Effector memory CD8-positive, alpha-beta T cell (primary cell): ENCODE measurements around the gene TBC1D5.
"Not testable (repeated sequence)": the region's sequence is repeated elsewhere in the genome, so short reads cannot be mapped to it uniquely, and the experiment has no call there.

Source experiments
- ATAC-seq: fragments of 150-1000 bp; cut with Tn5 transposase; replicated peaks from 2 replicates; pipeline ENCODE4 v1.10.0; 2021; ENCODE audit warnings: mild to moderate bottlenecking, moderate library complexity
- DNase-seq, 3 experiments: peaks; one replicate each; pipeline ENCODE4 v3.0.0; 2021
- H3K27ac Mint-ChIP-seq, 2 donors: one replicate each; pipeline ENCODE4 v1.8.0; 2022; ENCODE audit warnings: mild to moderate bottlenecking in 2 of 2, mixed read lengths in 2 of 2, moderate library complexity in 2 of 2
- H3K27me3 Mint-ChIP-seq, 2 donors: one replicate each; pipeline ENCODE4 v1.8.0; 2022; ENCODE audit warnings: mixed read lengths in 2 of 2
- H3K36me3 Mint-ChIP-seq: one replicate; pipeline ENCODE4 v1.8.0; 2022; ENCODE audit warnings: mild to moderate bottlenecking, moderate library complexity, mixed read lengths; ENCODE audit not compliant: insufficient read depth
- H3K4me1 Mint-ChIP-seq, 2 donors: one replicate each; pipeline ENCODE4 v1.8.0; 2022; ENCODE audit warnings: low read depth in 2 of 2, mixed read lengths in 2 of 2
- H3K4me3 Mint-ChIP-seq, 2 donors: one replicate each; pipeline ENCODE4 v1.8.0; 2022; ENCODE audit warnings: mild to moderate bottlenecking in 2 of 2, mixed read lengths in 2 of 2, moderate library complexity in 2 of 2
- H3K9me3 Mint-ChIP-seq, 2 donors: one replicate each; pipeline ENCODE4 v1.8.0; 2022; ENCODE audit warnings: mixed read lengths in 2 of 2

The TBC1D5 gene

DNA sequence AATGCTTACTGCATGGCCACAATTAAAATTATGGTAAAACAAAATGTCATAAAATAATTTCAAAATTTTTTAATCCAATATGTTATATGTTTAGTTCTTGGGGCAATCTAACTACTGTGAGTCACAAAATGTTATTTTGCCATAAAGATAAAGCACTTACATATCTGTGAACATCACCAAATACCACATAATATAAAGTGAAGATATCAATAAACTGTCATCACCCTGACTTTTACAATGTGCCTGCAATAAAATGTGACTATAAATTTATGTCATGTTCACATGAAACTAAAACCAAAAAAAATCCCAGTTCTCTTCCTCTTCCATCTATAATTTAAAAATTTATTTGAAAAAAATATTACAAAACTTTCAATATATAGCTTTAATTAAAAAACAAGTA, 191.8 kb downstream of the TBC1D5 start:
- ATAC-seq (no peak), DNase-seq (no peak)
- Mint-ChIP-seq H3K27ac (no peak overlapping the region), H3K4me3 (no peak overlapping the region), H3K27me3 (no peaks in the 10 kb centered on the region), H3K9me3 (no peaks in the 10 kb centered on the region), H3K4me1 (peaks cover 0 to 3% of the 10 kb centered on the region in 2 donors), H3K36me3 (no peaks in the 10 kb centered on the region)

DNA sequence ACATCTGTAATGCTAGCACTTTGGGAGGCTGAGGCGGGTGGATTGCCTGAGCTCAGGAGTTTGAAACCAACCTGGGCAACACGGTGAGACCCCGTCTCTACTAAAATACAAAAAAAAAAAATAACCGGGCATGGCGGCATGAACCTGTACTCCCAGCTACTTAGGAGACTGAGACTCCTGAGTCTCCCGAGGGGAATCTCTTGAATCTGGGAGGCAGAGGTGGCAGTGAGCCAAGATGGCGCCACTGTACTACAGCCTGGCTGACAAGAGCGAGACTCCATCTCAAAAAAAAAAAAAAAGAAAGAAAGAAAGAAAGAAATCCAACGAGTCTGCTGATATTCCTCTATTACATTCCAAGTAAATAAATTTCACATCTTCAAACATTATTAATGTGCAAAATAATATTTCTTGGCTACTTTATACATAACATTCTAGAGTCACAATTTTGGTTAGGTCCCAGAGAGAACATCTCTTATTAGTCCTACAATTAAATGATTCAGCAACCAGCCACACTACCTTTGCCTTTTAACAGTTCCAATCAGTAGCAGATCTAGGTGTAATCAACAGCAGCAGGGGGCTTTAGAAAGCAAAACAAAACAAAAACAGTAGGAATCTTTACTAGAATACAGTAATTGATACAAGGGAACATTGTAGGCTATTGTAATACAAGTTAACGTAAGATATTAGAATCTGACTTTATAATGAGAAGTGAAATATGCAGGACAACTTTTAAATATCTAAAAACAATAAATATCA, 195.8 kb downstream of the TBC1D5 start:
- DNase-seq (no peak), ATAC-seq (no peak)
- H3K4me3 Mint-ChIP-seq: no peak overlapping the region
- H3K4me1 Mint-ChIP-seq: no peaks in the 10 kb centered on the region
- no peaks in the 10 kb centered on the region for H3K27me3 Mint-ChIP-seq
- peaks cover 3% of the 10 kb centered on the region for H3K36me3 Mint-ChIP-seq
- H3K27ac Mint-ChIP-seq: no peak overlapping the region
- no peaks in the 10 kb centered on the region for H3K9me3 Mint-ChIP-seq

DNA sequence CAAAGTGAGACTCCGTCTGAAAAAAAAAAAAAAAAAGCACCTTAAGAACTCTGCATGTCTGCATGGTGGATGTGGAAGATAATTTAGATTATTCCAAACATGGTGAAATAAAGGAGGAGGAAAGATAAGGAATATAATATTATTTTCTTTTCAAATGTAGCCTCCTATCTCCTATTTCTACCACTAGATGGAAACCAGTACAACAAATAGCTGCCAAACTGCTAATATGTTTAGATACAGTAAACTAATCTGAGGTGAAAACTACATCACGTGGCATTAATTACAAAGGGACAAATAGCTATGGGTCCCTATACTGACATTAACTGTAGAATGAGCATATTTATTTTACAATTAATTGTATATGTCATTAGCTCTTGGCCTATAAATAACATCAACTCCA, 197.8 kb downstream of the TBC1D5 start:
- DNase-seq (no peak), ATAC-seq (no peak)
- H3K9me3 Mint-ChIP-seq: no peaks in the 10 kb centered on the region
- no peak overlapping the region for H3K4me3 Mint-ChIP-seq
- H3K4me1 Mint-ChIP-seq: no peaks in the 10 kb centered on the region
- no peaks in the 10 kb centered on the region for H3K27me3 Mint-ChIP-seq
- H3K36me3 Mint-ChIP-seq: peaks cover 3% of the 10 kb centered on the region
- H3K27ac Mint-ChIP-seq: no peak overlapping the region

DNA sequence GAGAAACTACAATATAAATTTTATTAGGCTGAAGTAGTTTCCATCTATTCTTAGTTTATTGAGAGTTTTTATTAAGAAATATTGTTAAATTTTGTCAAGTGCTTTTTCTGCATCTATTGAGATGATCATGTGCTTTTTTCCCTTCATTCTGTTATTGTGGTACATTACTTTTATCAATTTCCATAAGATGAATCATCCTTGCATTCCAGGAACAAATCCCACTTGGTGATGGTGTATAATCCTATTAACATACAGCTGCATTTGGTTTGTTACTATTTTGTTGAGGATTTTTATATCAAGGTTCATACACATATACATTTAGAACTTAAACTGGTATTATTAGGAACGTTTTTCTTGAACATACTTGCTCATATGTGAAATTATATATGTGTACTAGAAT, 199.8 kb downstream of the TBC1D5 start:
- Mint-ChIP-seq H3K4me3 (no peak overlapping the region), H3K9me3 (no peaks in the 10 kb centered on the region), H3K4me1 (peaks cover 3% of the 10 kb centered on the region in 2 donors), H3K36me3 (peaks cover 3% of the 10 kb centered on the region), H3K27ac (no peak overlapping the region), H3K27me3 (no peaks in the 10 kb centered on the region)
- ATAC-seq (no peak), DNase-seq (no peak)

DNA sequence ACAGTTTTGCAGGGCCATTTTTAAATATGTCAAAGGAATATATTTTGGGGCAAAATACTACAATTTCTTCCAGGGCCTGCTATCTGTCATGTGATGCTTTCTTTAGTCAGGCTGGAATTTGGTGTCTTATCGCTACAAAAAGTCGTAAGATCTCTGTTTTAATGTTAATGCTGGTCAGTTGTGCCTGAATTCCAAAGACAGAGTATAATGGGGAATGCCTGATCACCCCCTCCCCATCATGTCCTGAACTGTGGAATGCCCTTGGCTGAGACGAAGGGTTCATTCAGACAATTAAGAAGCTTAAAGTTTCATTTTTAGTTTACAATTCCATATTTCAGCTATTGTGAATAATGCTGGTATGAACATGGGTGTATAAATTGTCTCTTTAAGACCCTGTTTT, 203.0 kb downstream of the TBC1D5 start:
- peaks cover 3 to 7% of the 10 kb centered on the region in 2 donors for H3K4me1 Mint-ChIP-seq
- no peak for DNase-seq
- peaks cover 3% of the 10 kb centered on the region for H3K36me3 Mint-ChIP-seq
- no peak overlapping the region for H3K27ac Mint-ChIP-seq
- no peak for ATAC-seq
- H3K27me3 Mint-ChIP-seq: no peaks in the 10 kb centered on the region
- H3K9me3 Mint-ChIP-seq: no peaks in the 10 kb centered on the region
- no peak overlapping the region for H3K4me3 Mint-ChIP-seq

DNA sequence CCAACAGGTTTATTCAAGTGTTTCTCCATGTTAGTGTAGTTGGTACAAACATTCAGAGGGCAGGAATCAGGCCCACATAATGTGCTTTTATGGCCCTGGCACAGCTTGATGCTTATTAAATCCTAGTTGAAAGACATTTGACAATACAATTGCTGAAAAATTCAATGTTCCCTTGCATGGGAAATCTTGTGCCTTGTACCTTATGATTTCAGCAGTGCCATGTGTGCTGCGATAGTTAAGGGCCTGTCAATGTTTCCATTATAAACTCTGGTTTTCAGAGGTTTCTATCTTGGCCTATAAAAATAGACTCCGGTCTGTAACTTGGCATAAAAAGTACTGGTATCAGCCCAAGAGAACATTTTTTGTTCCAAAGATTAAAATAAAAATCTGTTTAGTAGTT, 207.2 kb downstream of the TBC1D5 start:
- DNase-seq: no peak

DNA sequence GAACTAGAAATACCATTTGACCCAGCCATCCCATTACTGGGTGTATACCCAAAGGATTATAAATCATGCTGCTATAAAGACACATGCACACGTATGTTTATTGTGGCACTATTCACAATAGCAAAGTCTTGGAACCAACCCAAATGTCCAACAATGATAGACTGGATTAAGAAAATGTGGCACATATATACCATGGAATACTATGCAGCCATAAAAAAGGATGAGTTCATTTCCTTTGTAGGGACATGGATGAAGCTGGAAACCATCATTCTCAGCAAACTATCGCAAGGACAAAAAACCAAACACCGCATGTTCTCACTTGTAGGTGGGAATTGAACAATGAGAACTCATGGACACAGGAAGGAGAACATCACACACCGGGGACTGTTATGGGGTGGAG, 210.0 kb downstream of the TBC1D5 start:
- H3K36me3 Mint-ChIP-seq, DNase-seq, H3K4me3 Mint-ChIP-seq, H3K27me3 Mint-ChIP-seq, ATAC-seq, H3K27ac Mint-ChIP-seq, H3K9me3 Mint-ChIP-seq: not testable (repeated sequence)
- H3K4me1 Mint-ChIP-seq: peaks cover 7 to 17% of the 10 kb centered on the region in 2 donors

More for the DNA sequence above, 207.2 kb downstream of the TBC1D5 start:
- Mint-ChIP-seq H3K4me1 (peaks cover 3 to 10% of the 10 kb centered on the region in 2 donors), H3K36me3 (no peaks in the 10 kb centered on the region), H3K27ac (no peak overlapping the region), H3K9me3 (no peaks in the 10 kb centered on the region), H3K27me3 (no peaks in the 10 kb centered on the region), H3K4me3 (no peak overlapping the region)
- no peak for ATAC-seq

DNA sequence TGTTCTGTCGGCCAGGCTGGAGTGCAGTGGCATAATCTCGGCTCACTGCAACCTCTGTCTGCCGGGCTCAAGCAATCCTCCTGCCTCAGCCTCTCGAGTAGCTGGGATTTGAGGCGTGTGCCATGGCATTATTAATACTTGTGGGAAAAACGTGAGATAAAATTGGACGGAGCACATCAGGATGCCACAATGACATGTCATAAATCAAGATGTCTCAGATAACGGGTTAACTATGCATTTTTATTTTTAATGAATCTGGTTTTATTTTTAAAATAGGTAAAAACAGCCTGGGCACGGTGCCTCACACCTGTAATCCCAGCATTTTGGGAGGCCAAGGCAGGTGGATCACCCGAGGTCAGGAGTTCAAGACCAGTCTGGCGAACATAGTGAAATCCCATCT, 212.8 kb downstream of the TBC1D5 start:
- DNase-seq (no peak), ATAC-seq (no peak)
- H3K27me3 Mint-ChIP-seq: no peaks in the 10 kb centered on the region
- no peak overlapping the region for H3K27ac Mint-ChIP-seq
- H3K4me3 Mint-ChIP-seq: no peak overlapping the region
- peaks cover 7 to 22% of the 10 kb centered on the region in 2 donors for H3K4me1 Mint-ChIP-seq
- no peaks in the 10 kb centered on the region for H3K9me3 Mint-ChIP-seq
- no peaks in the 10 kb centered on the region for H3K36me3 Mint-ChIP-seq

DNA sequence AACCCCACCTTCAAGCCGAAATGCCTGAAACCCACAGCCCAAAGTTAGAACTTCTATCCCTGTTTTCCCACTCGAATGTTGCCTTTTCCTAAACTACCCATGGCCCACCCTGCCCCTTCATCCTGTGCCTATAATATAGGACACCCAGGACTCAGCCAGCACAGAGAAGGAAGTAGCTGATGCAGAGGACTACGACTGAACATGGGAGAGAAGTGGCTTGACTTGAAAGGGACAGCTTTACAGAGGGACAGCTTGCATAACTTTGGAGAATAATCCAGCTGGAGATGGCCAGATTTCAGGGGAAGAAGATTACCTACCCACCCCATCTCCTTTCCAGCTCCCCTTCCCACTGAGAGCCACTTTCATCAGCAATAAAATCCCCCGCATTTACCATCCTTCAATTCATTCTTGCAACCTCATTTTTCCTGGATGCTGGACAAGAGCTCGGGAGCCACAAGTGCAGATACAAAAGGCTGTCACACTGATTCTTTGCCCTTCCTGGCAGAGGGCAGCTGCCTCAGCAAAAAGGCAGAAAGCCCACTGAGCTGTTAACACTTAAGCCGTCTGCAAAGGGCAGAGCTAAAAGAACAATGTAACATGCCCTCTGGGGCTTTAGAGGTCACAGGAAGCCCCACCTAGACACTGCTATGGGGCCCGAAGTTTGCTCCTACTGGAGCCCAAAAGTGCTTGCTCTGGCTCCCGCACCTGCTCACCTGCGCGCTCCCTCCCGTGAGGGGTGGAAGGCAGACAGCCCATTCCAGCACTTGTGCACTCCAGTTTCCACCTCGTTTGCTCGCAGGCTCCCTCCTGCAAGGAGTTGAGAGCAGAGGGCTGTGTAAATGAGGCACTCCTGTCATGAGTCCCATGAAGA, 224.0 kb downstream of the TBC1D5 start:
- DNase-seq (no peak), ATAC-seq (no peak)
- peaks cover 18 to 39% of the 10 kb centered on the region in 2 donors for H3K4me1 Mint-ChIP-seq
- H3K27ac Mint-ChIP-seq: peak overlapping the region in 1 of 2 donors; percentile 48
- H3K27me3 Mint-ChIP-seq: no peaks in the 10 kb centered on the region
- no peak overlapping the region for H3K4me3 Mint-ChIP-seq
- no peaks in the 10 kb centered on the region for H3K36me3 Mint-ChIP-seq
- H3K9me3 Mint-ChIP-seq: no peaks in the 10 kb centered on the region

DNA sequence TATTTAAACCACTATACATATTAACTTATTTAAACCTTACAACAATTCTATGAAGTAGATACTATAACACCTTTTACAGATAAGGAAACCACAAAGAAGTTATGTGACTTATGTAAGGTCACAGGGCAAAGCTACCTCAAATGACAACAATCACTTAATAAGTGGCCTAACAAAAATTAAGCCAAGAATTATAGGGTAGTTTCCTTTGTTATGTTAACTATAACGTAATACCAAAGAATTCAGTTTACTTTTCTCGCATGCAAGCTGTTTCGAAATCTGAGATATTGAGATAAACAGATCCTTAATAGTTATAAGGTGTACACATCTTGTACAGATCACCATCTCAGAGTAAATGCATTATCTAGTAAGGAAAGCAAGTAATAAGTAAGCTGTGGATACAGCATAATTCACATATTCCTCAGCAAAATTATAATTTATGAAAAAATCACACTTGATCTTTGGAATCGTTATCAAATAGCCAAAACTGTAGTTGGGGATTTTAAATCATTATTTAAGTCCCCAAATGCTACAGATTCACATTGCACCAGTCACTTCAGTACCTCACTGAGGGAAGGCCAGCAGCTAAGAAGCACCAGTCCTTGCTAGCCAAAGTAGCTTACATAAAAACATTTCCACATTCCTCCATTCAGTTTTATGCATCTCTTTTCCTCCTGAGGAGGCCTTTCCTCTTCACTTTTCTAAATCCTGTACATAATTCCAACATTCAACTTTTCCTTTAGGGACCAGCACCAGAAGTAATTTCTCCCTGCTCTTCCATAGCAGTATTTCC, 226.8 kb downstream of the TBC1D5 start:
- DNase-seq (no peak), ATAC-seq (peak; percentile 63)
- H3K4me3 Mint-ChIP-seq: peak overlapping the region in 1 of 2 donors; percentile 8
- no peaks in the 10 kb centered on the region for H3K9me3 Mint-ChIP-seq
- H3K4me1 Mint-ChIP-seq: peaks cover 14 to 36% of the 10 kb centered on the region in 2 donors
- H3K36me3 Mint-ChIP-seq: no peaks in the 10 kb centered on the region
- H3K27ac Mint-ChIP-seq: peak overlapping the region in 1 of 2 donors; percentile 50
- no peaks in the 10 kb centered on the region for H3K27me3 Mint-ChIP-seq

DNA sequence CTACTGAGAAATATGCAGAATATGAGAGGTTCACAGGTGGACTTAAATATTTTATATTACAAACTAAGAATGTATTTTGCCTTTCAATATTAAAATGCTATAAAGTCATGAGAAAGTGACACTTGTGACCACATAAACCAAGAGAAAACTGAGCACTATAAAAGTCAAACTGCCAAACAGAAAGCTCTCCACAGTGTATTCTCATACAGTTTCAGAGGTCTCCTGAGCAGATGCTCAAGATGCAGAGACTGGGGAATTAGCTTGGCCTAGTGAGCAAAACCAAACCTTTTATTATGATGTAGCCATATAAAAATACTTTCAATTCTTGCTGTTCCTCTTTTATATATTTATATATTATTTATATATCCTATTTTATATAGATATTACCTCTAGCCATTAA, 227.8 kb downstream of the TBC1D5 start:
- Mint-ChIP-seq H3K9me3 (no peaks in the 10 kb centered on the region), H3K27me3 (no peaks in the 10 kb centered on the region), H3K27ac (no peak overlapping the region), H3K4me1 (peaks cover 11 to 33% of the 10 kb centered on the region in 2 donors), H3K4me3 (no peak overlapping the region), H3K36me3 (no peaks in the 10 kb centered on the region)
- no peak for DNase-seq
- ATAC-seq: peak; percentile 59

DNA sequence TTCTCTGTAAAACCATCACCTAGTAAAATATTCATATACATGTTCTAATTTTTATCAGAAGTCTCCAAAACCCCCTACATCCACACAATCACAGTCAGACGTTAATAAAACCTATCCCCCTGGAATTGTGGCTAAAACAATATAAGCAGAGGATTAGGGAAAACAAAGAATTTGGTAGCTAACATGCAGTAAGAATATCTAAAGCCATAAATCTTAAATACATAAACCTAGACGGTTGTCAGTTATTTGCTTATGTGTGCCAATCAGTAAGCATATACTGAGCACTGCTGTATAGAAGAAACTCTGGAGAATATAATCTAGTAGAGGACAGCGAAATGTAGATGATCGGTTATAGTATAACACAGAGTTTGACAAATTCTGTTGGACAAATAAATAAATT, 232.2 kb downstream of the TBC1D5 start:
- no peaks in the 10 kb centered on the region for H3K27me3 Mint-ChIP-seq
- DNase-seq: no peak
- H3K36me3 Mint-ChIP-seq: no peaks in the 10 kb centered on the region
- H3K4me1 Mint-ChIP-seq: peaks cover 3 to 11% of the 10 kb centered on the region in 2 donors
- ATAC-seq: no peak
- H3K9me3 Mint-ChIP-seq: no peaks in the 10 kb centered on the region
- H3K4me3 Mint-ChIP-seq: no peak overlapping the region
- H3K27ac Mint-ChIP-seq: no peak overlapping the region

DNA sequence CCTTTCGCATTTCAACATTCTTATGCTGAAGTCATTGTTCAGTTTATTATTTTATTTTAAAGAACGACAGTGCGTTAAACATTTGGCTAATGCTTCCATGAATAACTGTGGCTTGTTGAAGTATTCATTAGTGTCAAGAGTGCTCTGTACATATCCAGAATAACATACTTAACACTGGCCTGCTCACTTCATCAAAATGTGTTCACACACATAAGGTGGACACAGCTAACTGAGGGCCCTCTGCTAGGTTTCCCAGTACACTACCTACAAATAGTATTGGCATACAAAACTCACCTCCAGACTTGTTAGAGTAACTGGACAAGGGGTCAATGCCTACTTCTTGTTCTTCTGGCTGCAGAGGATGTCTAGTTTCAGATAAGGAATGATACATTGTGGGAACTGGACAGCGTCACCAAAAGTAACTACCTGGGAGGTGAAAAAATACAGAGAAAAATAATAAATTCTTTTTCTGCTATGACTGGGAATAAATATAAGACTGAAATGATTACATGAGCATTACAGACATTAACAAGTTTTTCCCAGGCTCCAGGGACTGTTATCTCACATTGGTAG, 234.2 kb downstream of the TBC1D5 start:
- Mint-ChIP-seq H3K36me3 (no peaks in the 10 kb centered on the region), H3K4me1 (no peaks in the 10 kb centered on the region), H3K9me3 (no peaks in the 10 kb centered on the region), H3K27me3 (no peaks in the 10 kb centered on the region), H3K4me3 (no peak overlapping the region), H3K27ac (no peak overlapping the region)
- ATAC-seq (no peak), DNase-seq (no peak)
